H9 (cell line): ENCODE measurements around the gene BCL2L14. TPM values are rescaled to one million over a fixed set of nuclear protein-coding genes. Genes with fewer than 3 reads are reported as not detected.

ENCODE experiments used
- DNase-seq: peaks from one replicate; pipeline ENCODE4 v3.0.0-alpha.2; 2017
- H2AFZ ChIP-seq: one replicate; pipeline ENCODE4 v1.6.1; 2013; ENCODE audit warnings: mild to moderate bottlenecking, low read length, control low read depth, moderate library complexity
- H2AK5ac ChIP-seq: 2 replicates; pipeline ENCODE4 v1.6.1; 2013; ENCODE audit warnings: low read length, control low read depth, mixed read lengths; ENCODE audit not compliant: insufficient read length
- H2BK120ac ChIP-seq: one replicate; pipeline ENCODE4 v1.6.1; 2013; ENCODE audit warnings: low read depth, mild to moderate bottlenecking, low read length, control low read depth, inconsistent platforms; ENCODE audit not compliant: poor library complexity, severe bottlenecking
- H2BK12ac ChIP-seq: 2 replicates; pipeline ENCODE4 v1.6.1; 2013; ENCODE audit warnings: low read length, control low read depth, mixed read lengths, low read depth; ENCODE audit not compliant: insufficient read length
- H2BK15ac ChIP-seq: 2 replicates; pipeline ENCODE4 v1.6.1; 2013; ENCODE audit warnings: low read depth, low read length, control low read depth
- H2BK20ac ChIP-seq: one replicate; pipeline ENCODE4 v1.6.1; 2013; ENCODE audit warnings: low read depth, mild to moderate bottlenecking, low read length, control low read depth, inconsistent platforms; ENCODE audit not compliant: poor library complexity, severe bottlenecking
- H2BK5ac ChIP-seq: 2 replicates; pipeline ENCODE4 v1.6.1; 2013; ENCODE audit warnings: low read length, control low read depth, mixed read lengths; ENCODE audit not compliant: insufficient read length
- H3K14ac ChIP-seq: 2 replicates; pipeline ENCODE4 v1.6.1; 2013; ENCODE audit warnings: low read length, control low read depth; ENCODE audit not compliant: insufficient read depth
- H3K18ac ChIP-seq: 2 replicates; pipeline ENCODE4 v1.6.1; 2013; ENCODE audit warnings: low read depth, mild to moderate bottlenecking, mixed read lengths, low read length, control low read depth; ENCODE audit not compliant: insufficient read length
- H3K23ac ChIP-seq: 2 replicates; pipeline ENCODE4 v1.6.1; 2013; ENCODE audit warnings: low read length, control low read depth, mixed read lengths, low read depth; ENCODE audit not compliant: insufficient read length
- H3K23me2 ChIP-seq: 2 replicates; pipeline ENCODE4 v1.6.1; 2013; ENCODE audit warnings: low read depth, mild to moderate bottlenecking, mixed read lengths, low read length, control low read depth; ENCODE audit not compliant: insufficient read length, poor library complexity, severe bottlenecking
- H3K27ac ChIP-seq: 2 replicates; pipeline ENCODE4 v1.5.1; 2013; ENCODE audit warnings: low read length, control low read depth, mixed read lengths, low read depth; ENCODE audit not compliant: insufficient read length
- H3K27me3 ChIP-seq: 2 replicates; pipeline ENCODE4 v1.6.1; 2013; ENCODE audit warnings: low read length, control low read depth, inconsistent platforms; ENCODE audit not compliant: insufficient read depth
- H3K4ac ChIP-seq: 2 replicates; pipeline ENCODE4 v1.6.1; 2013; ENCODE audit warnings: low read depth, mild to moderate bottlenecking, control low read depth, inconsistent platforms, low read length, moderate library complexity
- H3K4me1 ChIP-seq: 2 replicates; pipeline ENCODE4 v1.6.1; 2013; ENCODE audit warnings: low read length, control low read depth, inconsistent platforms; ENCODE audit not compliant: insufficient read depth
- H3K4me2 ChIP-seq: 2 replicates; pipeline ENCODE4 v1.6.1; 2013; ENCODE audit warnings: low read length, control low read depth, mixed read lengths; ENCODE audit not compliant: insufficient read length, insufficient read depth
- H3K56ac ChIP-seq: 2 replicates; pipeline ENCODE4 v1.6.1; 2013; ENCODE audit warnings: low read depth, mild to moderate bottlenecking, mixed read lengths, low read length, control low read depth; ENCODE audit not compliant: insufficient read length
- H3K79me1 ChIP-seq: 2 replicates; pipeline ENCODE4 v1.6.1; 2013; ENCODE audit warnings: low read depth, mild to moderate bottlenecking, moderate library complexity, low read length, control low read depth, inconsistent platforms; ENCODE audit not compliant: insufficient read depth, poor library complexity, severe bottlenecking
- H3K79me2 ChIP-seq: 2 replicates; pipeline ENCODE4 v1.6.1; 2013; ENCODE audit warnings: low read length, control low read depth, inconsistent platforms; ENCODE audit not compliant: insufficient read depth
- H3K9ac ChIP-seq: 2 replicates; pipeline ENCODE4 v1.6.1; 2013; ENCODE audit warnings: low read length, control low read depth, mixed read lengths; ENCODE audit not compliant: insufficient read length; ENCODE audit errors: extremely low read depth
- H3K9me3 ChIP-seq: one replicate; pipeline ENCODE4 v1.6.1; 2013; ENCODE audit warnings: low read depth, low read length, inconsistent platforms; ENCODE audit not compliant: control insufficient read depth
- H3T11ph ChIP-seq: one replicate; pipeline ENCODE4 v1.6.1; 2013; ENCODE audit warnings: mild to moderate bottlenecking, low read length, control low read depth, inconsistent platforms
- H4K20me1 ChIP-seq: one replicate; pipeline ENCODE4 v1.6.1; 2013; ENCODE audit not compliant: control insufficient read depth, insufficient read length, insufficient read depth
- H4K5ac ChIP-seq: 2 replicates; pipeline ENCODE4 v1.6.1; 2013; ENCODE audit warnings: low read depth, mild to moderate bottlenecking, mixed read lengths, low read length, control low read depth; ENCODE audit not compliant: insufficient read length
- H4K8ac ChIP-seq: replicated peaks from 2 replicates; pipeline ENCODE4 v1.6.1; 2013; ENCODE audit warnings: low read length, control low read depth, mixed read lengths, low read depth; ENCODE audit not compliant: insufficient read length
- H4K91ac ChIP-seq: 2 replicates; pipeline ENCODE4 v1.6.1; 2013; ENCODE audit warnings: low read depth, mild to moderate bottlenecking, moderate library complexity, mixed read lengths, low read length, control low read depth; ENCODE audit not compliant: insufficient read length
- H3K27ac Mint-ChIP-seq, 3 experiments: 2 replicates in 2 of 3; 3 replicates in 1 of 3; pipeline ENCODE4 v1.8.0; 2020 to 2021; ENCODE audit warnings: mixed read lengths in 3 of 3, mild to moderate bottlenecking in 1 of 3, moderate library complexity in 1 of 3
- H3K27me3 Mint-ChIP-seq: 2 replicates; pipeline ENCODE4 v1.8.0; 2021; ENCODE audit warnings: low read depth, mild to moderate bottlenecking, moderate library complexity, mixed read lengths
- H3K36me3 Mint-ChIP-seq, 3 experiments: 2 replicates in 2 of 3; 3 replicates in 1 of 3; pipeline ENCODE4 v1.8.0; 2020 to 2021; ENCODE audit warnings: low read depth in 3 of 3, mixed read lengths in 3 of 3; ENCODE audit not compliant: insufficient read depth in 1 of 3
- H3K4me1 Mint-ChIP-seq, 2 experiments: 2 replicates each; pipeline ENCODE4 v1.8.0; 2020; ENCODE audit warnings: mixed read lengths in 2 of 2
- H3K4me3 Mint-ChIP-seq, 2 experiments: 2 replicates in 1 of 2; 3 replicates in 1 of 2; pipeline ENCODE4 v1.8.0; 2020 to 2021; ENCODE audit warnings: mild to moderate bottlenecking in 2 of 2, mixed read lengths in 2 of 2, moderate library complexity in 1 of 2
- H3K9me3 Mint-ChIP-seq, 2 experiments: 2 replicates in 1 of 2; 3 replicates in 1 of 2; pipeline ENCODE4 v1.8.0; 2020; ENCODE audit warnings: mild to moderate bottlenecking in 2 of 2, mixed read lengths in 2 of 2, moderate library complexity in 1 of 2
- CTCF ChIP-seq: fragments of 200-600 bp; sonication (generic); conservative IDR thresholded peaks from 3 replicates; pipeline ENCODE4 v1.8.0; 2021; ENCODE audit warnings: antibody characterized with exemption, mild to moderate bottlenecking
- total RNA-seq: library from RNA; stranded (reverse); gene quantifications from 2 replicates; pipeline ENCODE4 v1.2.1, GENCODE V29; 2021

The BCL2L14 gene
- total RNA-seq, 1 experiment from 2014 or later, result 0.28 TPM

- no peak overlapping the region for H2AK5ac ChIP-seq
- no peak overlapping the region for H2BK120ac ChIP-seq
- Mint-ChIP-seq H3K9me3 (peaks cover 2 to 10% of the 10 kb centered on the region in 2 experiments; a peak in 2 of 5 replicates), H3K27me3 (peaks cover 5% of the 10 kb centered on the region), H3K4me3 (no peak overlapping the region), H3K4me1 (peaks cover 12 to 13% of the 10 kb centered on the region in 2 experiments), H3K36me3 (no peaks in the 10 kb centered on the region; a peak in 3 of 7 replicates), H3K27ac (no peak overlapping the region)
- H2BK5ac ChIP-seq, result no peak overlapping the region
- no peak overlapping the region for H3K18ac ChIP-seq
- H3K4ac ChIP-seq, result no peak overlapping the region
- no peak overlapping the region for H2BK12ac ChIP-seq
- no peak overlapping the region for H3K56ac ChIP-seq
- H4K20me1 ChIP-seq, result no peaks in the 10 kb centered on the region
- no peak overlapping the region for H3K4me2 ChIP-seq
- H3K9ac ChIP-seq, result no peak overlapping the region
- H3K79me2 ChIP-seq, result no peaks in the 10 kb centered on the region
- H3K23me2 ChIP-seq, result peaks cover 4% of the 10 kb centered on the region
- H3T11ph ChIP-seq, result no peak overlapping the region
- no peak overlapping the region for H4K5ac ChIP-seq
- H3K23ac ChIP-seq, result no peak overlapping the region
- no peaks in the 10 kb centered on the region for H3K9me3 ChIP-seq
- TF ChIP-seq CTCF, result no peak
- no peak for DNase-seq
- no peak overlapping the region for H3K27ac ChIP-seq
- no peak overlapping the region for H2BK15ac ChIP-seq
- H2AFZ ChIP-seq, result no peak overlapping the region
- H3K4me1 ChIP-seq, result peaks cover 2% of the 10 kb centered on the region; the same call in 1 of the 2 replicates
- H4K91ac ChIP-seq, result no peak overlapping the region
- H4K8ac ChIP-seq, result no peak overlapping the region
- no peak overlapping the region for H3K14ac ChIP-seq
- H2BK20ac ChIP-seq, result no peak overlapping the region
- no peaks in the 10 kb centered on the region for H3K79me1 ChIP-seq
- no peaks in the 10 kb centered on the region for H3K27me3 ChIP-seq
Observed at GRCh38 chr12:12036901-12037300, 33.8 kb upstream of the BCL2L14 start.
